Measurements from ENCODE around the gene FRAS1. TPM values are rescaled to one million over a fixed set of nuclear protein-coding genes. Genes with fewer than 3 reads are reported as not detected.

Gene FRAS1
- total and polyA plus RNA-seq, 11 donors: 0.57 to 13.4 (median 3.2) TPM

DNA sequence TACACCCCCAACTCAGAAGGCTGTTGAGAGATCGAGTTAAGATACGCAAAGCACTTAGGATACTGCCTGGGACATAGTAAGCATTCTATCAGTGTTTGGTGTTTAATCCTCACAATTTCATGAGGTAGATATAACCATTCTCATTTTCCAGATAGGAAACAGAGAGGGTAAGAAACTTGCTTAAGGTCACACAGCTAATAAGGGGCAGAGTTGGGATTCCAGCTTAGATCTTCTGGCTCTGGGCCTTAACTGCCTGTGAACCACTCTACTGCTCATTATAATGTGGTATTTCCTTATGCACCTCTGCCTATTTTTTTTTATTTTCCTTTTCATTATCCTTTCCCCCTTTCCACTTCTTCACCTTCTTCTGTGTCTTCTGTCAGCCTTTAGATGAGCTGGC, 252.2 kb downstream of the FRAS1 start:
- no peaks in the 10 kb centered on the region for H3K9me3 ChIP-seq
- H3K36me3 ChIP-seq: no peaks in the 10 kb centered on the region
- intact Hi-C loops (cut with DNase I): no loop called here
- ATAC-seq: no peak
- TF ChIP-seq POLR2A (IDR thresholded peaks at IDR 0.05): no peak
- TF ChIP-seq, protein P1, sequence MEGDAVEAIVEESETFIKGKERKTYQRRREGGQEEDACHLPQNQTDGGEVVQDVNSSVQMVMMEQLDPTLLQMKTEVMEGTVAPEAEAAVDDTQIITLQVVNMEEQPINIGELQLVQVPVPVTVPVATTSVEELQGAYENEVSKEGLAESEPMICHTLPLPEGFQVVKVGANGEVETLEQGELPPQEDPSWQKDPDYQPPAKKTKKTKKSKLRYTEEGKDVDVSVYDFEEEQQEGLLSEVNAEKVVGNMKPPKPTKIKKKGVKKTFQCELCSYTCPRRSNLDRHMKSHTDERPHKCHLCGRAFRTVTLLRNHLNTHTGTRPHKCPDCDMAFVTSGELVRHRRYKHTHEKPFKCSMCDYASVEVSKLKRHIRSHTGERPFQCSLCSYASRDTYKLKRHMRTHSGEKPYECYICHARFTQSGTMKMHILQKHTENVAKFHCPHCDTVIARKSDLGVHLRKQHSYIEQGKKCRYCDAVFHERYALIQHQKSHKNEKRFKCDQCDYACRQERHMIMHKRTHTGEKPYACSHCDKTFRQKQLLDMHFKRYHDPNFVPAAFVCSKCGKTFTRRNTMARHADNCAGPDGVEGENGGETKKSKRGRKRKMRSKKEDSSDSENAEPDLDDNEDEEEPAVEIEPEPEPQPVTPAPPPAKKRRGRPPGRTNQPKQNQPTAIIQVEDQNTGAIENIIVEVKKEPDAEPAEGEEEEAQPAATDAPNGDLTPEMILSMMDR (IDR thresholded peaks at IDR 0.05): no peak
- H3K27me3 ChIP-seq: no peaks in the 10 kb centered on the region
- WGBS, 4 donors: 92 to 100% (median 97%) methylated on average over 2 of the region's 2 CpGs
- H3K27ac ChIP-seq: no peak overlapping the region
- no peak overlapping the region for H3K4me3 ChIP-seq
- DNase-seq: no peak
- peaks cover 0 to 7% (median 0%) of the 10 kb centered on the region in 12 donors for H3K4me1 ChIP-seq

DNA sequence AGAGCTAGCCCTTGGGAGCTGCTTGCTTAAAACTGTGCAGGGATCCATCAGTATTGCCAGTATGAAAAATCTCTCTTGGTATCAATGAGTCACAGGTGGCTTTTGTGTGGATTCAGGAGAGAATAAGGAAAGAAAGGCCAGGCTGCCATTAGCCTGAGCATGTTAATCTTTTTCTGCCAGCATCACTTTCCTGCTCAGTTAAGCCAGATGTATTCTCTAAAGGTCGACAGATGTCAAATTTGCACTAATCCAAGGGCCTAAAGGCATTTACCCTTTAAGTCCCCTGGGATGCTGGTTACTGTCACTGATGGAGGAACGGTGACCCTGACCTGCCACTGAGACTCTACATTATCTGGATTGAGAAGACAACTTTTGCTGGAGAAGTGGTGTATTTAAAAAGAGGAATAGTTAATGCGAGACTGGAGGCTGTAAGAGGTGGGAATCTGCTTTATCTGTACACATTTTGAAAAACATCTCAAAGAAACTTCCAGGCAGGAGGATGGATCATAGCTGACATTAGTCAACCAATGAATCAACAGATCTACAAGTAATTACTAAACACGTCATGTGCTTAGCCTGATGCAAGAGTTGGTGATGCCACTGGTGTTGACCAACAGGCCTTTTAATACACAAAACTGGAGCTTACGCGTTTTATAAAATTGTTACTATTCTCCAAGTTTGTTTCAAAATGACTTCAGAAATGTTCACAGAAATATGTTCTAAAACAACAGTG, 253.1 kb downstream of the FRAS1 start:
- TF ChIP-seq, protein P1 (IDR thresholded peaks at IDR 0.05): no peak
- no peak for TF ChIP-seq POLR2A (IDR thresholded peaks at IDR 0.05)
- ATAC-seq (no peak), DNase-seq (no peak)
- H3K4me3 ChIP-seq: no peak overlapping the region
- no peaks in the 10 kb centered on the region for H3K9me3 ChIP-seq
- no peak overlapping the region for H3K27ac ChIP-seq
- no peaks in the 10 kb centered on the region for H3K36me3 ChIP-seq
- no peaks in the 10 kb centered on the region for H3K27me3 ChIP-seq
- H3K4me1 ChIP-seq: peaks cover 0 to 7% (median 0%) of the 10 kb centered on the region in 12 donors
- WGBS, 4 donors: 78 to 84% (median 83%) methylated on average over 6 of the region's 6 CpGs
- intact Hi-C loops (cut with DNase I): no loop called here

- intact Hi-C loops (cut with DNase I): no loop called here
- ATAC-seq (no peak), DNase-seq (no peak)
- no peaks in the 10 kb centered on the region for H3K27me3 ChIP-seq
- H3K27ac ChIP-seq: no peak overlapping the region
- WGBS, 4 donors: 77 to 92% (median 89%) methylated on average over 6 of the region's 6 CpGs
- H3K4me1 ChIP-seq: peaks cover 0 to 7% (median 0%) of the 10 kb centered on the region in 12 donors
- no peaks in the 10 kb centered on the region for H3K9me3 ChIP-seq
- TF ChIP-seq POLR2A (IDR thresholded peaks at IDR 0.05): no peak
- TF ChIP-seq, protein P1 (IDR thresholded peaks at IDR 0.05): no peak
- H3K36me3 ChIP-seq: no peaks in the 10 kb centered on the region
- no peak overlapping the region for H3K4me3 ChIP-seq
Observed at GRCh38 chr4:78310740-78311115, 253.6 kb downstream of the FRAS1 start.

DNA sequence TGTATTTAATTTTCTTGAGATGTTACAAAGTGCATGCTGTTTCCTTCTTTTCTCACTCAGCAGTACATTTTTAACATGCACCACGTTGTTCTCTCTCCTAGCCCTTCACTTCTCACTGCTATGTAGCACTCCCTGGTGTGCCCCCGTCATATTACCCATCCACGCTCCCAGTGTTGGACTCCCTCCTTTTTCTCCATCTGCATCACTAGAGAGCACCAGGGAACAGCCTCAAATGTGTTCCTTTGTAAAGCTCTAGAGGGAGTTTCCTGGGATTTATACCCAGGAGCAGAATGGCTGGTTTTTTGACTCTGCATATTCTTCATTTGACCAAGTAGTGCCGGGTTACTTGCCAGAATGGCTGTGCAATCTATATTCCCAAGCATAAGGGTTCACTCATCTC, 254.2 kb downstream of the FRAS1 start:
- Histone ChIP-seq H3K4me3 (no peak overlapping the region), H3K27me3 (no peaks in the 10 kb centered on the region), H3K9me3 (no peaks in the 10 kb centered on the region), H3K4me1 (peaks cover 0 to 7% (median 0%) of the 10 kb centered on the region in 12 donors), H3K27ac (no peak overlapping the region), H3K36me3 (no peaks in the 10 kb centered on the region)
- ATAC-seq: no peak
- TF ChIP-seq, protein P1 (IDR thresholded peaks at IDR 0.05): no peak
- TF ChIP-seq POLR2A (IDR thresholded peaks at IDR 0.05): no peak
- DNase-seq: no peak
- intact Hi-C loops (cut with DNase I): no loop called here
- WGBS, 4 donors: 78 to 83% (median 81%) methylated on average over 4 of the region's 4 CpGs

Data from heart left ventricle (tissue), 16 donors.